Body of pancreas (tissue), 4 donors: ENCODE results near the gene INPP1.

Experiments
- CTCF ChIP-seq, 7 experiments: fragments of 450-650 bp in 4 of 7; fragments of 200-600 bp in 3 of 7; sonication (generic) in 3 of 7; IDR thresholded peaks; one replicate each; pipeline ENCODE4 v1.5.1; 2016 to 2019; ENCODE audit warnings: antibody characterized with exemption in 7 of 7
- POLR2A ChIP-seq, 3 donors: fragments of 450-650 bp; IDR thresholded peaks; one replicate each; pipeline ENCODE4 v1.6.1; 2016; ENCODE audit warnings: antibody characterized with exemption in 3 of 3, mild to moderate bottlenecking in 2 of 3

GRCh38 chr2:190352668-190353536 is 9.5 kb downstream of the INPP1 start:
- TF ChIP-seq POLR2A (IDR thresholded peaks at IDR 0.05), result no peak
- TF ChIP-seq CTCF (IDR thresholded peaks at IDR 0.05), result no peak
